Measurements from ENCODE around the gene FKRP. TPM values are rescaled to one million over a fixed set of nuclear protein-coding genes. Genes with fewer than 3 reads are reported as not detected.

Gene FKRP
- total RNA-seq, 1 experiment from 2014 or later, result 24.1 TPM

DNA sequence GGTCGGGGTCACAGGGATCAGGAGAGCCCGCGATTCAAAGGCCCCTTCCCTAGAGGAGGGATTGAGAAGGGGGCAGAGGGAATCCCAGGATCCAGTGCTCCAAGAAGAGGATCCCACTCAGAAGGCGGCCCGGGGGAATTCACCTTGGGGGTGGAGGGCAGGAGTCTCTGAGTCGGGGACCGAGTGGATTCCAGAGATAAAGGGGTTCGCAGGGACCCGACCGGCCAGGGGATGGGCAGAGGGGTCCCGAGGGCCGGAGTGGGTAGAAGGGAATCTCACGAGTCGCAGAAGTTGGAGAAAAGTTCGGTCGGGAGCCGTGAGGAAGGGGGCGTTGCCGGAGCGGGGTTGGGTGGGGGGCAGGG lies 29.2 kb upstream of the FKRP start (continued):
- TF ChIP-seq ZNF232 (CRISPR knock-in tag; IDR thresholded peaks at IDR 0.05) (no peak), ZNF263 (CRISPR knock-in tag; IDR thresholded peaks at IDR 0.05; ENCODE audit: low read depth) (no peak)
- TF ChIP-seq, protein P1, sequence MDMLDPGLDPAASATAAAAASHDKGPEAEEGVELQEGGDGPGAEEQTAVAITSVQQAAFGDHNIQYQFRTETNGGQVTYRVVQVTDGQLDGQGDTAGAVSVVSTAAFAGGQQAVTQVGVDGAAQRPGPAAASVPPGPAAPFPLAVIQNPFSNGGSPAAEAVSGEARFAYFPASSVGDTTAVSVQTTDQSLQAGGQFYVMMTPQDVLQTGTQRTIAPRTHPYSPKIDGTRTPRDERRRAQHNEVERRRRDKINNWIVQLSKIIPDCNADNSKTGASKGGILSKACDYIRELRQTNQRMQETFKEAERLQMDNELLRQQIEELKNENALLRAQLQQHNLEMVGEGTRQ (CRISPR knock-in tag; IDR thresholded peaks at IDR 0.05), result no peak

GRCh38 chr19:46717034-46717715 lies 28.7 kb upstream of the FKRP start, which contains the start of gene PRKD2:
Gene PRKD2, minus strand, starts transcription at chr19:46717114. Its CDS starts 744 bp downstream, at chr19:46716370.
- Mint-ChIP-seq H3K4me1 (peaks cover 18% of the 10 kb centered on the region), H3K9me3 (no peaks in the 10 kb centered on the region), H3K27ac (peak within 1 kb of the TSS; percentile 94), H3K4me3 (peak within 1 kb of the TSS; percentile 95), H3K36me3 (peaks cover 11% of the 10 kb centered on the region), H3K27me3 (ENCODE audit: low read depth) (no peaks in the 10 kb centered on the region)
- ChIA-PET CTCF (interaction anchor here (0.6 to 3.9 kb wide), 13 partner anchors 11 to 1697 kb away, joined by 3 to 32 read pairs (median 6); partner anchors contain the start of gene DACT3), POLR2A (interaction anchor here (0.6 to 2.0 kb wide), 4 partner anchors 11 to 920 kb away, joined by 3 to 6 read pairs (median 4); no protein-coding TSS in a partner anchor)
- DNase-seq (ENCODE audit: low spot score) (peak; percentile 97), ATAC-seq (peak; percentile 62)
- TF ChIP-seq ZBTB21 (CRISPR knock-in tag; IDR thresholded peaks at IDR 0.05; ENCODE audit: borderline replicate concordance), result no peak
- TF ChIP-seq, protein P2, sequence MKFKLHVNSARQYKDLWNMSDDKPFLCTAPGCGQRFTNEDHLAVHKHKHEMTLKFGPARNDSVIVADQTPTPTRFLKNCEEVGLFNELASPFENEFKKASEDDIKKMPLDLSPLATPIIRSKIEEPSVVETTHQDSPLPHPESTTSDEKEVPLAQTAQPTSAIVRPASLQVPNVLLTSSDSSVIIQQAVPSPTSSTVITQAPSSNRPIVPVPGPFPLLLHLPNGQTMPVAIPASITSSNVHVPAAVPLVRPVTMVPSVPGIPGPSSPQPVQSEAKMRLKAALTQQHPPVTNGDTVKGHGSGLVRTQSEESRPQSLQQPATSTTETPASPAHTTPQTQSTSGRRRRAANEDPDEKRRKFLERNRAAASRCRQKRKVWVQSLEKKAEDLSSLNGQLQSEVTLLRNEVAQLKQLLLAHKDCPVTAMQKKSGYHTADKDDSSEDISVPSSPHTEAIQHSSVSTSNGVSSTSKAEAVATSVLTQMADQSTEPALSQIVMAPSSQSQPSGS (CRISPR knock-in tag; IDR thresholded peaks at IDR 0.05; ENCODE audit: borderline replicate concordance, low read depth), result no peak
- TF ChIP-seq ELF4 (CRISPR knock-in tag; IDR thresholded peaks at IDR 0.05; ENCODE audit: low read depth), result no peak
- TF ChIP-seq ATF1 (CRISPR knock-in tag; IDR thresholded peaks at IDR 0.05), result no peak
- peak; percentile 48; the same call in 1 of the 2 replicates for TF ChIP-seq ETV6 (CRISPR knock-in tag; IDR thresholded peaks at IDR 0.05)
- TF ChIP-seq, protein P3, sequence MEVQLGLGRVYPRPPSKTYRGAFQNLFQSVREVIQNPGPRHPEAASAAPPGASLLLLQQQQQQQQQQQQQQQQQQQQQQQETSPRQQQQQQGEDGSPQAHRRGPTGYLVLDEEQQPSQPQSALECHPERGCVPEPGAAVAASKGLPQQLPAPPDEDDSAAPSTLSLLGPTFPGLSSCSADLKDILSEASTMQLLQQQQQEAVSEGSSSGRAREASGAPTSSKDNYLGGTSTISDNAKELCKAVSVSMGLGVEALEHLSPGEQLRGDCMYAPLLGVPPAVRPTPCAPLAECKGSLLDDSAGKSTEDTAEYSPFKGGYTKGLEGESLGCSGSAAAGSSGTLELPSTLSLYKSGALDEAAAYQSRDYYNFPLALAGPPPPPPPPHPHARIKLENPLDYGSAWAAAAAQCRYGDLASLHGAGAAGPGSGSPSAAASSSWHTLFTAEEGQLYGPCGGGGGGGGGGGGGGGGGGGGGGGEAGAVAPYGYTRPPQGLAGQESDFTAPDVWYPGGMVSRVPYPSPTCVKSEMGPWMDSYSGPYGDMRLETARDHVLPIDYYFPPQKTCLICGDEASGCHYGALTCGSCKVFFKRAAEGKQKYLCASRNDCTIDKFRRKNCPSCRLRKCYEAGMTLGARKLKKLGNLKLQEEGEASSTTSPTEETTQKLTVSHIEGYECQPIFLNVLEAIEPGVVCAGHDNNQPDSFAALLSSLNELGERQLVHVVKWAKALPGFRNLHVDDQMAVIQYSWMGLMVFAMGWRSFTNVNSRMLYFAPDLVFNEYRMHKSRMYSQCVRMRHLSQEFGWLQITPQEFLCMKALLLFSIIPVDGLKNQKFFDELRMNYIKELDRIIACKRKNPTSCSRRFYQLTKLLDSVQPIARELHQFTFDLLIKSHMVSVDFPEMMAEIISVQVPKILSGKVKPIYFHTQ (CRISPR knock-in tag; IDR thresholded peaks at IDR 0.05), result no peak
- no peak for TF ChIP-seq RORB (CRISPR knock-in tag; IDR thresholded peaks at IDR 0.05)
- TF ChIP-seq NR3C1 (CRISPR knock-in tag; conservative IDR thresholded peaks at IDR 0.05; ENCODE audit: low read depth), result no peak
- no peak for TF ChIP-seq ZSCAN18 (CRISPR knock-in tag; IDR thresholded peaks at IDR 0.05)
- TF ChIP-seq, protein P4, sequence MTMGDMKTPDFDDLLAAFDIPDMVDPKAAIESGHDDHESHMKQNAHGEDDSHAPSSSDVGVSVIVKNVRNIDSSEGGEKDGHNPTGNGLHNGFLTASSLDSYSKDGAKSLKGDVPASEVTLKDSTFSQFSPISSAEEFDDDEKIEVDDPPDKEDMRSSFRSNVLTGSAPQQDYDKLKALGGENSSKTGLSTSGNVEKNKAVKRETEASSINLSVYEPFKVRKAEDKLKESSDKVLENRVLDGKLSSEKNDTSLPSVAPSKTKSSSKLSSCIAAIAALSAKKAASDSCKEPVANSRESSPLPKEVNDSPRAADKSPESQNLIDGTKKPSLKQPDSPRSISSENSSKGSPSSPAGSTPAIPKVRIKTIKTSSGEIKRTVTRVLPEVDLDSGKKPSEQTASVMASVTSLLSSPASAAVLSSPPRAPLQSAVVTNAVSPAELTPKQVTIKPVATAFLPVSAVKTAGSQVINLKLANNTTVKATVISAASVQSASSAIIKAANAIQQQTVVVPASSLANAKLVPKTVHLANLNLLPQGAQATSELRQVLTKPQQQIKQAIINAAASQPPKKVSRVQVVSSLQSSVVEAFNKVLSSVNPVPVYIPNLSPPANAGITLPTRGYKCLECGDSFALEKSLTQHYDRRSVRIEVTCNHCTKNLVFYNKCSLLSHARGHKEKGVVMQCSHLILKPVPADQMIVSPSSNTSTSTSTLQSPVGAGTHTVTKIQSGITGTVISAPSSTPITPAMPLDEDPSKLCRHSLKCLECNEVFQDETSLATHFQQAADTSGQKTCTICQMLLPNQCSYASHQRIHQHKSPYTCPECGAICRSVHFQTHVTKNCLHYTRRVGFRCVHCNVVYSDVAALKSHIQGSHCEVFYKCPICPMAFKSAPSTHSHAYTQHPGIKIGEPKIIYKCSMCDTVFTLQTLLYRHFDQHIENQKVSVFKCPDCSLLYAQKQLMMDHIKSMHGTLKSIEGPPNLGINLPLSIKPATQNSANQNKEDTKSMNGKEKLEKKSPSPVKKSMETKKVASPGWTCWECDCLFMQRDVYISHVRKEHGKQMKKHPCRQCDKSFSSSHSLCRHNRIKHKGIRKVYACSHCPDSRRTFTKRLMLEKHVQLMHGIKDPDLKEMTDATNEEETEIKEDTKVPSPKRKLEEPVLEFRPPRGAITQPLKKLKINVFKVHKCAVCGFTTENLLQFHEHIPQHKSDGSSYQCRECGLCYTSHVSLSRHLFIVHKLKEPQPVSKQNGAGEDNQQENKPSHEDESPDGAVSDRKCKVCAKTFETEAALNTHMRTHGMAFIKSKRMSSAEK (CRISPR knock-in tag; IDR thresholded peaks at IDR 0.05; ENCODE audit: borderline replicate concordance), result 0 out of 2 replicates have a peak, but pooled peaks have one; percentile 21
- 0 out of 2 replicates have a peak, but pooled peaks have one; percentile 19 for TF ChIP-seq MAX (CRISPR knock-in tag; IDR thresholded peaks at IDR 0.05)
- no peak for TF ChIP-seq HMGA2 (CRISPR knock-in tag; IDR thresholded peaks at IDR 0.05)
- no peak for TF ChIP-seq KAT7 (CRISPR knock-in tag; IDR thresholded peaks at IDR 0.05; ENCODE audit: borderline replicate concordance)
- TF ChIP-seq, protein P5, sequence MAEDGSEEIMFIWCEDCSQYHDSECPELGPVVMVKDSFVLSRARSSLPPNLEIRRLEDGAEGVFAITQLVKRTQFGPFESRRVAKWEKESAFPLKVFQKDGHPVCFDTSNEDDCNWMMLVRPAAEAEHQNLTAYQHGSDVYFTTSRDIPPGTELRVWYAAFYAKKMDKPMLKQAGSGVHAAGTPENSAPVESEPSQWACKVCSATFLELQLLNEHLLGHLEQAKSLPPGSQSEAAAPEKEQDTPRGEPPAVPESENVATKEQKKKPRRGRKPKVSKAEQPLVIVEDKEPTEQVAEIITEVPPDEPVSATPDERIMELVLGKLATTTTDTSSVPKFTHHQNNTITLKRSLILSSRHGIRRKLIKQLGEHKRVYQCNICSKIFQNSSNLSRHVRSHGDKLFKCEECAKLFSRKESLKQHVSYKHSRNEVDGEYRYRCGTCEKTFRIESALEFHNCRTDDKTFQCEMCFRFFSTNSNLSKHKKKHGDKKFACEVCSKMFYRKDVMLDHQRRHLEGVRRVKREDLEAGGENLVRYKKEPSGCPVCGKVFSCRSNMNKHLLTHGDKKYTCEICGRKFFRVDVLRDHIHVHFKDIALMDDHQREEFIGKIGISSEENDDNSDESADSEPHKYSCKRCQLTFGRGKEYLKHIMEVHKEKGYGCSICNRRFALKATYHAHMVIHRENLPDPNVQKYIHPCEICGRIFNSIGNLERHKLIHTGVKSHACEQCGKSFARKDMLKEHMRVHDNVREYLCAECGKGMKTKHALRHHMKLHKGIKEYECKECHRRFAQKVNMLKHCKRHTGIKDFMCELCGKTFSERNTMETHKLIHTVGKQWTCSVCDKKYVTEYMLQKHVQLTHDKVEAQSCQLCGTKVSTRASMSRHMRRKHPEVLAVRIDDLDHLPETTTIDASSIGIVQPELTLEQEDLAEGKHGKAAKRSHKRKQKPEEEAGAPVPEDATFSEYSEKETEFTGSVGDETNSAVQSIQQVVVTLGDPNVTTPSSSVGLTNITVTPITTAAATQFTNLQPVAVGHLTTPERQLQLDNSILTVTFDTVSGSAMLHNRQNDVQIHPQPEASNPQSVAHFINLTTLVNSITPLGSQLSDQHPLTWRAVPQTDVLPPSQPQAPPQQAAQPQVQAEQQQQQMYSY (CRISPR knock-in tag; IDR thresholded peaks at IDR 0.05), result no peak
- no peak for TF ChIP-seq CREM (CRISPR knock-in tag; IDR thresholded peaks at IDR 0.05)
- no peak for TF ChIP-seq ZNF423 (CRISPR knock-in tag; IDR thresholded peaks at IDR 0.05)
